DND-41 (cell line): ENCODE results near the gene SAMD10.
"Not testable (repeated sequence)": the region's sequence is repeated elsewhere in the genome, so short reads cannot be mapped to it uniquely, and the experiment has no call there.

Experiments
- CTCF ChIP-seq: IDR thresholded peaks from 2 replicates; pipeline ENCODE4 v1.5.1; 2012; ENCODE audit warnings: borderline replicate concordance, low read length, moderate library complexity, mild to moderate bottlenecking; ENCODE audit not compliant: poor library complexity, severe bottlenecking; ENCODE audit errors: extremely low read depth
- EZH2 ChIP-seq: IDR thresholded peaks from 3 replicates; pipeline ENCODE4 v1.6.1; 2012; ENCODE audit warnings: borderline replicate concordance, low read depth, mild to moderate bottlenecking, moderate library complexity, low read length, inconsistent platforms; ENCODE audit not compliant: severe bottlenecking

GRCh38 chr20:63960654-63961621 is 18.5 kb downstream of the SAMD10 start:
- TF ChIP-seq CTCF, EZH2: not testable (repeated sequence)
